ENCODE data around the gene UGT1A4.

DNA sequence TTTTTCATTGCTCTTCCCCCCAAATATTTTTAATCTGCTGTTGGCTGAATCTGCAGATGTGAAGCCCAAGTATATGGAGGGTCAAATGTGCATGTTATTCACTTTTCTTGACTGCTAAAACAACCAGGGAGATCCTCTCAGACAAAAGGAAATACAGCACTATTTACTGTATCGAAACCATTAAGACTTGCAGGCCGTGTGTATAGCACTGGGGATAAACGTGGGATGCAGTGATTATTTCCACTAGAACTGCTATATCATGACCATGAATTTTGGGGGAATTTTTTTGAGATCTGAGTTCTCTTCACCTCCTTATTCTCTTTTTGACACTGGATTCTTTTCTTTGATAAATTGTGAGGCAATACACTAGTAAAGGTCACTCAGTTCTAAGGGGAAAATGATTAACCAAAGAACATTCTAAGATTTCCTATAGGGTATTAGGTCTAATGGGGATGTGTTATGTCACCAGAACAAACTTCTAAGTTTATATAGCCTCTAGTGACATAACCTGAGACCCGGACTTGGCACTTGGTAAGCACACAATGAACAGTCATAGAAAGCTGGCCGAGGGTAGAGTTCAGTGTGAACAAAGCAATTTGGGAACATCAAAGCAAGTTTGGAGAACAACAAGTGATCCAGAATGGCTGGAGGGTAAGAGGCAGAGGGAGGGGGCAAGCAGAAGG lies 26.7 kb downstream of the UGT1A4 start:
- TF ChIP-seq, protein P1, sequence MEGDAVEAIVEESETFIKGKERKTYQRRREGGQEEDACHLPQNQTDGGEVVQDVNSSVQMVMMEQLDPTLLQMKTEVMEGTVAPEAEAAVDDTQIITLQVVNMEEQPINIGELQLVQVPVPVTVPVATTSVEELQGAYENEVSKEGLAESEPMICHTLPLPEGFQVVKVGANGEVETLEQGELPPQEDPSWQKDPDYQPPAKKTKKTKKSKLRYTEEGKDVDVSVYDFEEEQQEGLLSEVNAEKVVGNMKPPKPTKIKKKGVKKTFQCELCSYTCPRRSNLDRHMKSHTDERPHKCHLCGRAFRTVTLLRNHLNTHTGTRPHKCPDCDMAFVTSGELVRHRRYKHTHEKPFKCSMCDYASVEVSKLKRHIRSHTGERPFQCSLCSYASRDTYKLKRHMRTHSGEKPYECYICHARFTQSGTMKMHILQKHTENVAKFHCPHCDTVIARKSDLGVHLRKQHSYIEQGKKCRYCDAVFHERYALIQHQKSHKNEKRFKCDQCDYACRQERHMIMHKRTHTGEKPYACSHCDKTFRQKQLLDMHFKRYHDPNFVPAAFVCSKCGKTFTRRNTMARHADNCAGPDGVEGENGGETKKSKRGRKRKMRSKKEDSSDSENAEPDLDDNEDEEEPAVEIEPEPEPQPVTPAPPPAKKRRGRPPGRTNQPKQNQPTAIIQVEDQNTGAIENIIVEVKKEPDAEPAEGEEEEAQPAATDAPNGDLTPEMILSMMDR (IDR thresholded peaks at IDR 0.05), result no peak
- TF ChIP-seq POLR2A (IDR thresholded peaks at IDR 0.05), result no peak

All from Peyer's patch (tissue), 4 donors.